A673 (cell line): ENCODE data around the gene CS. TPM values are rescaled to one million over a fixed set of nuclear protein-coding genes. Genes with fewer than 3 reads are reported as not detected.

ENCODE experiments used
- BruUV-seq: library from RNA; stranded (reverse); fragments of 400-500 nt; replicated peaks from 2 replicates; lab custom pipeline; 2021; lab: Mats Ljungman, UMichigan
- CTCF ChIA-PET: fragments of 300-600 bp; sonication (Branson Sonifier 250); formaldehyde crosslinking; loops from one replicate; lab custom pipeline; 2022; ENCODE audit warnings: antibody characterized with exemption; lab: Charles Lee
- POLR2A ChIA-PET: fragments of 300-600 bp; sonication (Branson Sonifier 250); formaldehyde crosslinking; loops from one replicate; lab custom pipeline; 2022; ENCODE audit warnings: antibody characterized with exemption; ENCODE audit not compliant: low non-redundant PET; lab: Charles Lee
- DNase-seq: peaks from one replicate; pipeline ENCODE4 v3.0.0-alpha.2; 2015; ENCODE audit warnings: low spot score
- H3K27ac ChIP-seq: fragments of 200-600 bp; sonication (generic); 2 replicates; pipeline ENCODE4 v1.5.1; 2016; ENCODE audit warnings: mixed run types, low read depth, mild to moderate bottlenecking, mixed read lengths, antibody characterized with exemption, low read length; ENCODE audit not compliant: poor library complexity, severe bottlenecking
- H3K27me3 ChIP-seq: fragments of 200-600 bp; sonication (generic); replicated peaks from 2 replicates; pipeline ENCODE4 v1.6.1; 2017; ENCODE audit warnings: mixed run types, low read depth, mild to moderate bottlenecking, mixed read lengths, antibody characterized with exemption, low read length; ENCODE audit not compliant: insufficient read depth, poor library complexity
- H3K36me3 ChIP-seq: fragments of 200-600 bp; sonication (generic); 2 replicates; pipeline ENCODE4 v1.6.1; 2016; ENCODE audit warnings: mixed run types, mild to moderate bottlenecking, mixed read lengths, antibody characterized with exemption, low read length; ENCODE audit not compliant: insufficient read depth, poor library complexity, severe bottlenecking
- H3K4me1 ChIP-seq: fragments of 200-600 bp; sonication (generic); 2 replicates; pipeline ENCODE4 v1.6.1; 2017; ENCODE audit warnings: mixed run types, mild to moderate bottlenecking, mixed read lengths, antibody characterized with exemption, low read length; ENCODE audit not compliant: insufficient read depth, poor library complexity, severe bottlenecking
- H3K4me3 ChIP-seq: fragments of 200-600 bp; sonication (generic); 2 replicates; pipeline ENCODE4 v1.5.1; 2016; ENCODE audit warnings: low read depth, mixed run types, mild to moderate bottlenecking, mixed read lengths, low read length; ENCODE audit not compliant: poor library complexity, severe bottlenecking
- H3K9me3 ChIP-seq: fragments of 200-600 bp; sonication (generic); 2 replicates; pipeline ENCODE4 v1.6.1; 2016; ENCODE audit warnings: mixed run types, low read depth, mild to moderate bottlenecking, mixed read lengths, antibody characterized with exemption, low read length; ENCODE audit not compliant: poor library complexity, severe bottlenecking
- CTCF ChIP-seq: fragments of 300-800, 200-600 bp; sonication (generic); conservative IDR thresholded peaks from 2 replicates; pipeline ENCODE4 v1.5.1; 2017; ENCODE audit warnings: low read depth, mild to moderate bottlenecking, antibody characterized with exemption, low read length, moderate library complexity, mixed read lengths
- EZH2 ChIP-seq: fragments of 200-600 bp; sonication (generic); IDR thresholded peaks from 2 replicates; pipeline ENCODE4 v1.6.1; 2017; ENCODE audit warnings: borderline replicate concordance, low read depth, mild to moderate bottlenecking, mixed read lengths, antibody characterized with exemption, low read length; ENCODE audit not compliant: poor library complexity, severe bottlenecking
- intact Hi-C: fragments of 100-400 bp; cut with micrococcal nuclease; formaldehyde crosslinking; loops from one replicate; pipeline ENCODE4 v1.10.0; 2022; ENCODE audit not compliant: unreplicated experiment
- total RNA-seq: library from RNA; stranded (reverse); gene quantifications from 2 replicates; pipeline ENCODE4 v1.2.3, GENCODE V29; 2021

The CS gene
- total RNA-seq, 1 experiment from 2014 or later = 448 TPM

DNA sequence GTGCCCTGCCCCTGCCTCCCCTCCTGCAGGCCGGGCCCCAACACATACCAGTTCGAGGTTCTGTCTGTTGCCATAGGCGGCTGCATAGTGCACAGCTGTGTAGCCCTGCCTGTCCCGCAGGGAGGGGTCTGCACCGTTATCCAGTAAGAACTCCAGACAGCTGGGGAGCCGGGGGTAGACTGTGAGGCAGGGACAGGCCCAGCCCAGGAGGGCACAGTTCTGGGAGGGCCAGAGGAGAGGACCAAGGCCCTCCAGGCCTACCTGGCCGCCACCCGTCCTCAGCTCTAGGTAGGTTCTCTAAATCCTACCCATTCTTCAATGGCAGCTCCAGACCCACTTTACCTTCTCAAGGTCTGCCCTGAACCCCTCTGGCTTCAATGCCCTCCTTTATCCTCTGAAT, 51.4 kb downstream of the CS start:
- no TSS peak for BruUV-seq
- Histone ChIP-seq H3K4me3 (no peak overlapping the region), H3K36me3 (peaks cover 79% of the 10 kb centered on the region), H3K27me3 (no peaks in the 10 kb centered on the region), H3K4me1 (no peaks in the 10 kb centered on the region), H3K27ac (no peak overlapping the region), H3K9me3 (no peaks in the 10 kb centered on the region)
- no peak for DNase-seq
- POLR2A ChIA-PET = no interaction called here
- CTCF ChIA-PET = no interaction called here
- intact Hi-C loops = no loop called here
- TF ChIP-seq EZH2 (no peak), CTCF (no peak)

GRCh38 chr12:56247923-56248322, 52.2 kb downstream of the CS start:
- ChIA-PET CTCF (interaction anchor here (0.6 kb wide), 1 partner anchor 48 kb away, joined by 3 read pairs; no protein-coding TSS in a partner anchor), POLR2A (no interaction called here)
- Histone ChIP-seq H3K36me3 (peaks cover 79% of the 10 kb centered on the region), H3K4me1 (no peaks in the 10 kb centered on the region), H3K9me3 (no peaks in the 10 kb centered on the region), H3K27ac (no peak overlapping the region), H3K4me3 (no peak overlapping the region), H3K27me3 (no peaks in the 10 kb centered on the region)
- intact Hi-C loops = no loop called here
- no TSS peak for BruUV-seq
- DNase-seq = no peak
- no peak for TF ChIP-seq EZH2
- TF ChIP-seq CTCF = no peak

GRCh38 chr12:56244494-56244893, 55.6 kb downstream of the CS start:
- CTCF ChIA-PET = no interaction called here
- intact Hi-C loops = no loop called here
- BruUV-seq = no TSS peak

More at GRCh38 chr12:56244494-56244893, 55.6 kb downstream of the CS start:
- no peak overlapping the region for H3K27ac ChIP-seq
- H3K4me1 ChIP-seq = no peaks in the 10 kb centered on the region
- no peaks in the 10 kb centered on the region for H3K9me3 ChIP-seq
- no peak overlapping the region for H3K4me3 ChIP-seq
- no peak for DNase-seq
- POLR2A ChIA-PET = no interaction called here
- TF ChIP-seq EZH2 = no peak
- no peak for TF ChIP-seq CTCF
- peaks cover 80% of the 10 kb centered on the region for H3K36me3 ChIP-seq
- H3K27me3 ChIP-seq = no peaks in the 10 kb centered on the region
